H1 (cell line): ENCODE measurements around the gene LCT. TPM values are rescaled to one million over a fixed set of nuclear protein-coding genes. Genes with fewer than 3 reads are reported as not detected.

ENCODE experiments used
- JUND ChIP-seq: IDR thresholded peaks from 2 replicates; pipeline ENCODE4 v1.6.1; 2011; ENCODE audit warnings: mild to moderate bottlenecking, improper control_type of control experiment, low read length
- POU5F1 ChIP-seq: IDR thresholded peaks from 2 replicates; pipeline ENCODE4 v1.6.1; 2011; ENCODE audit warnings: low read depth, mild to moderate bottlenecking, low read length, moderate library complexity
- TCF12 ChIP-seq: IDR thresholded peaks from 2 replicates; pipeline ENCODE4 v1.6.1; 2011; ENCODE audit warnings: low read depth, mild to moderate bottlenecking, low read length
- polyA plus RNA-seq, 7 experiments: library from polyadenylated mRNA; depleted of rRNA in 3 of 7; stranded (reverse) in 5 of 7; unstranded in 2 of 7; fragments of >200 nt in 5 of 7; fragments of 200-250 nt in 2 of 7; gene quantifications; 1 replicate in 5 of 7; 2 replicates in 1 of 7; 4 replicates in 1 of 7; pipeline versions ENCODE4 v1.2.1 to v1.2.3, GENCODE V29; 2011 to 2013; ENCODE audit warnings: missing spikeins in 2 of 7, mixed read lengths in 2 of 7
- total RNA-seq: library from RNA; stranded (reverse); fragmentation: NEBNext Ultra II Directional; extraction: Animal tissue kit (Norgen Biotek cat#: 25700); gene quantifications from 2 replicates; pipeline ENCODE4 v1.2.1, GENCODE V29; 2021

The LCT gene
- total and polyA plus RNA-seq, 2 of the 8 experiments (the other 6 are each of a cell fraction or from before 2014, with no cell fraction given) = 0.06 TPM; not detected in 1

DNA sequence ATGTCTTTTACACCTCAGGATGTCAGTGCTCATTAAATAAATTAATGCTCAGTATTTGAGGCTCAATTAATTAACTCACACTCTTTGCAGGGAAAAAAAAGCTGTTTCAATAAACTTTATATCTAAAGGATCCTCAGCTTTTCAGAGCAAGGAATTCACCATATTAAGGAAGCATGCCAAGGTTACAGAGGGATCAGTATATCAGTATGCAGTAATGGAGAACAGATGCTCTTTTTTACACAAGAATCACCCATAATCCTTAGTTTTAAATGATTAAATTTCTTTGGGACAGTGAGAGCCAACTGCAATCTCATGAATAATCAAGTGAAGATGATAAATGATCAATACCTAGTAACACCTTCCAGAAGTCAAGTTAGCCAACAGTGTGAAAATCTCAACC, 14.9 kb upstream of the LCT start (continued):
- TF ChIP-seq POU5F1 (no peak), JUND (no peak), TCF12 (no peak)
